VCaP (cell line): Measurements from ENCODE around the gene NR4A1.
"Not testable (repeated sequence)": the region's sequence is repeated elsewhere in the genome, so short reads cannot be mapped to it uniquely, and the experiment has no call there.

ENCODE experiments used
- H3K27ac ChIP-seq: fragments of 450-650 bp; 2 replicates; pipeline ENCODE4 v1.5.1; 2017
- TF ChIP-seq, protein P1 (sequence below): fragments of 450-650 bp; conservative IDR thresholded peaks from 2 replicates; pipeline ENCODE4 v1.5.1; 2017; ENCODE audit warnings: mild to moderate bottlenecking, moderate library complexity

The NR4A1 gene

DNA sequence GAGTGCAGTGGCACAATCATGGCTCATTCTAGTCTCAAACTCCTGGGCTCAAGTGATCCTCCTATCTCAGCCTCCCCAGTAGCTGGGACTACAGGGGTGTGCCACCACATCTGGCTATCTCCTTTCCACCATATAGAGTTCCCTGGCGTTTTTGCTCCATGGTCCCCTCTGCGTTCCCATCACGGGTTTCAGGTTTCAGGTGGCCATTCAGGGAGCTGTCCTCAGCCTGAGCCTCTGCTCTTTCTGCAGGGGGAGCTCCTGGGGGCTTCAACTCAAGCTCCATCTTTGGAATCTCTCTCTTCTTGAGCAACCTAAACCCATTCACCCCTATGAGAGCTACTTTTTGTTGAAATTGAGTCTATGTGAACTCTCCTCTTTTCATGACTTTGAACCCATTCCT is 39.8 kb downstream of the NR4A1 start:
- H3K27ac ChIP-seq = peak overlapping the region; percentile 93; the same call in 1 of the 2 replicates
- TF ChIP-seq, protein P1, sequence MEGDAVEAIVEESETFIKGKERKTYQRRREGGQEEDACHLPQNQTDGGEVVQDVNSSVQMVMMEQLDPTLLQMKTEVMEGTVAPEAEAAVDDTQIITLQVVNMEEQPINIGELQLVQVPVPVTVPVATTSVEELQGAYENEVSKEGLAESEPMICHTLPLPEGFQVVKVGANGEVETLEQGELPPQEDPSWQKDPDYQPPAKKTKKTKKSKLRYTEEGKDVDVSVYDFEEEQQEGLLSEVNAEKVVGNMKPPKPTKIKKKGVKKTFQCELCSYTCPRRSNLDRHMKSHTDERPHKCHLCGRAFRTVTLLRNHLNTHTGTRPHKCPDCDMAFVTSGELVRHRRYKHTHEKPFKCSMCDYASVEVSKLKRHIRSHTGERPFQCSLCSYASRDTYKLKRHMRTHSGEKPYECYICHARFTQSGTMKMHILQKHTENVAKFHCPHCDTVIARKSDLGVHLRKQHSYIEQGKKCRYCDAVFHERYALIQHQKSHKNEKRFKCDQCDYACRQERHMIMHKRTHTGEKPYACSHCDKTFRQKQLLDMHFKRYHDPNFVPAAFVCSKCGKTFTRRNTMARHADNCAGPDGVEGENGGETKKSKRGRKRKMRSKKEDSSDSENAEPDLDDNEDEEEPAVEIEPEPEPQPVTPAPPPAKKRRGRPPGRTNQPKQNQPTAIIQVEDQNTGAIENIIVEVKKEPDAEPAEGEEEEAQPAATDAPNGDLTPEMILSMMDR = no peak

DNA sequence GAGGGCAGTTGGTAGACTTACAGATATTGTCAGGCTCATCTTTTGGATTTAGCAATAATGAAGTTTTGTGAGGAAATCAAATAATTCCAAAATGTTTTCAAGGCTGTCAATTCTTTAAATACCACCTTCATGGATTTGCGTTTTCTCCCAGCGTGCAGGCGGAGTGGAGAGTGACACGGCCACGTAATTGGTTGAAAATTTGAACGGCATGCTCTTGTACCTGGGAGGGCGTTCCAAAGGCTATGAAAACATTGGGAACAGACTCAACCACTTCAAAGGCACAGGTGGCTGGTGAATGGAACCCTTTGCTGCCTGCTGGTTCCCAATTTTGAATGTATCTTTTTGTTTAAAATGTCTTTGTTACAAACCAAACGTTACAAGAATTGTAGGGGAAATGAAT is 40.6 kb downstream of the NR4A1 start:
- H3K27ac ChIP-seq = peak overlapping the region; percentile 93
- TF ChIP-seq, protein P1 = no peak

DNA sequence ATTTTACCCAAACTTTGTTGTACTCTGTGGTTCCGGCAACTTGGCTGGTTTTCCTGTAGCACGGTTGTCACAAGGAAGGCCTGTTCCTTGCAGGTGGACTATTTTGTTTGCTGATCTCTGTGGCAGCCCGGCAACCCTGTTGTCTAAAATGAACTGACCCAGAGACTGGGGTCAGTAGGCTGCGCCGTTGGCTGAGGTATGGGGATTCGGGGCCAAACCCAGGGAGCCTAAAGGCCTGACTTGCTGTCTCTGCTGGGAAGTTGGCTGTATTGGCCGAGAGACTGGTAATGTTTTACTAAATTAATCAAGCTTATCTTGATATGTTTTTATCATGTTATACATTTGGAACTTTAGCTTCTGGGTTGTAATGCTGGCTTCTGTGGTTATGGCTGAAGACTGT is 42.1 kb downstream of the NR4A1 start:
- H3K27ac ChIP-seq = peak overlapping the region; percentile 93
- TF ChIP-seq, protein P1 = no peak

DNA sequence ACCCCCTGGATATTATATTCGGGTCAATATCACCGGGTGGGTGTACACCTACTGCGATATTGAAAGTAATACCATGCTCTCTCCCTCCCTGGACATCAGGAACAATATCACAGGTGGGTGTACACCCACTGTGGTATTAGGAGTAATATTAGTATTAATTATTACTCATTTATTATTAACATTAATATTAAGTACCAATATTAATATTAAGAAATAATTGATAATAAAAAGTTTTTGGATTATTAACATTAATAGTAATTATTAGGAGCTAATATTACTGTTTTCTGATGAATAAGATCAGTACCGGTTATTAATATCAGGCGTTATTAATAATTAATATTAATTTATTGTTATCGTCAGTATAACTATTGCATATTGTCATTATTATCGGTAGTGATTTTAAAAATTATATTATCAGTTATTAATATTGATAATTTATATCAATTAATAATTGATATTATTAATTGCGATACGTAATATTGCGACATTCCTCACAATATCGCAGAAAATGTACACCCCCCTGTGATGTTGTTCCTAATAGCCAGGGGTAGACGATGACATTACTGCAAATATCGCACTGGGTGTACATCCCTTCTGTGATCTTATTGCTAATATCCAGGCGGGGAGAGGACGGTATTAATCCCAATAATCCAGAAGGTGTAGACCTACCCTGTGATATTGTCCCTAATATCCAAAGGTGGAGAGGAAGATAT is 45.2 kb downstream of the NR4A1 start:
- TF ChIP-seq, protein P1 = no peak
- no peak overlapping the region for H3K27ac ChIP-seq

DNA sequence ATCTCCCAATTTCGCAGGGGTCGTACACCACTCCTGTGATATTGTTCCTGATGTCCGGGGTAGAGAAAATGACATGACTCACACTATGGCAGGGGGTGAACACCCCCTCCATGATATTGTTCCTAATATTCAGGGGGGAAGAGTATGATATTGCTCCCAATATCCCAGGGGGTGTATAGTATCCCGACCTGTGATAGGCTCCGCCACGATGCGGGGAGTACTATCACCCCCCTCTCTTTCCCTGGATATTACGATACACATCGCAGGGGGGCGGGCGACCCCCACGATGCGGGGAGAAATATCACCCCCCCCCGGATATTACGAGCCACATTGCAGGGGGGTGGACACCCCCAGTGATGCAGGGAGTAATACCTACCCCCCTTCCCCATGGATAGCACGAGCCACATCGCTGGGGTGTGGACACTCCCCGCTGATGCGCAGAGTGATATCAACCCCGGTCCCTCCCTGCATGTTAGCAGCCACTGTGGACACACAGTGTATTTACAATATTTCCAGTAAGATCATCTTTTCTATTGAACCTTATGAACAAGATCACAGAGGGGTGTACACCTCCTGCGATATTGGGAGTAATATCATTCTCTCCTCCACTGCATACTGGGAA is 45.9 kb downstream of the NR4A1 start:
- no peak overlapping the region for H3K27ac ChIP-seq
- TF ChIP-seq, protein P1 = no peak

DNA sequence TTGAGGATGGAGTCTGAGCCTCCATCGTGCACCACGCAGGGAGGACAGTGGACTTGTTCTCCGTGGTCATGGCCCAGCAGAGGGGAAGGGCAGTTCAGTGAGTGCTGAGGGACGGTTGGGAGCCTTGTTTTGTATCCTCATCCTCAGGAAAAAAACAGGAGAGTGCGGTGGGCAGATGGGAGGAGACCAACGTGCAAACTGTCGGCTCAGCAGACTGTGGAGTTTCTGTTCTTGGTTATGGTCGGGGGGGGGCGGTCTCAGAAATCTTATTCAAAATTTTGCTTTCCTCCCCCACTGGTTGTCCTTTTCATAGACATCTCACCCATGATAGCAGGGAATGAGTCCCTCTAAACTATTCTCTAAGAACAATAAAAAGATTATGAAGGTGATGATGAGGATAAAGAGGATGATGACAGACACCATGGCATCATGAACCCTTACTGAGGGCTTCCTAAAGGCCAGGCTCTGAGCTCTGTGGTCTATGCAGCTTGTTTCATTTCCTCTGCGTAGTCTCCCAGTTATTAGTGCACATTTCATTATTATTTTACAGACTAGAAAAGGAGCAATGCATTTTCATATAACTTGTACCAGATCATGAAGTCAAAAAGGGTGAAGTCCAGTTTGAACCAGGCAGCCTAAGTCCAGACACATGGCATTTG is 53.3 kb downstream of the NR4A1 start:
- H3K27ac ChIP-seq = not testable (repeated sequence)
